Measurements from ENCODE around the gene YJU2. TPM values are rescaled to one million over a fixed set of nuclear protein-coding genes. Genes with fewer than 3 reads are reported as not detected.

Gene YJU2
- total RNA-seq, 1 donor from 2014 or later: 15.4 TPM

DNA sequence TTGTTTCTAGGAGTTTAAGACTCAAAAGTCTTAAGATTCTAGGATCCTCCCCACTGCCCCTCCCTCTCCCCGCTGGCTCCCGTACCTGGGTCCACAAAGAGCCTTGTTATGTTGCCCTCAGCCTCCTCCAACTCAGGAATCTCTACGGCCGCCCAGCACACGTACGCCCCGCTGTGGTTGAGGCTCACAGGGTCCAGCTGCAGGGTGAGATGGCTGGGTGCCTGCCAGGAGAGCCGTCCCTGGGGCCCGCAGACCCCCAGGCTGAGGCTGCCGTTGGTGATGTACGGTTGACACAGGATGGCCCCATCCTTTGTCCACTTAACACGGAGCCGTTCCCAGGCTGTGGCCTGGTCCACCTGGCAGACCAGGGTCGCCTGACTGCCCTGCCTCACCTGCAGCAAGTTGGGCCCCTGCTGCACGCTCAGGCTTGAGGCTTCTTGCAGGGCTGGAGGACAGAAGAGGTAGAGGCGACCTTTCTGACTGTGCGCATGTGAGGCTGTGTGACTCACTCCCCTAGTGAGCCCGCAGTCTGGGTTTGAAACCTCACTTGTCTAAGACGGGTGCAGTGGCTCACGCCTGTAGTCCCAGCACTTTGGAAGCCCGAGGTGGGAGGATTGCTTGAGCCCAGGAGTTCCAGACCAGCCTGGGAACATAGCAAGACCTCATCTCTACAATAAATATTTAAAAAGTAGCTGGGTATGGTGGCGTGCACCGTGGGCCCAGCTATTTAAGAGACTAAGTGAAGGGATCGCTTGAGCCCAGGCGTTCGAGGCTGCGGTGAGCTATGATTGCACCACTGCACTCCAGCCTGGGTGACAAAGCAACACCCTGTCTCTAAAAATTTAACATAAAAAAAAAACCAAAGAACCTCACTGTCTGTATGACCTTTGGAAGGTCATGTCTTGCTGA, 51.3 kb downstream of the YJU2 start:
- DNase-seq (ENCODE audit: low spot score): no peak
- H3K27me3 Mint-ChIP-seq (ENCODE audit: unreplicated experiment): peaks cover 1% of the 10 kb centered on the region
- H3K4me1 Mint-ChIP-seq (ENCODE audit: unreplicated experiment): no peaks in the 10 kb centered on the region
- no peaks in the 10 kb centered on the region for H3K36me3 Mint-ChIP-seq (ENCODE audit: low read depth, unreplicated experiment)
- no peak overlapping the region for H3K4me3 Mint-ChIP-seq (ENCODE audit: unreplicated experiment)
- no peaks in the 10 kb centered on the region for H3K9me3 Mint-ChIP-seq (ENCODE audit: unreplicated experiment)
- H3K27ac Mint-ChIP-seq (ENCODE audit: unreplicated experiment): no peak overlapping the region
- TF ChIP-seq, protein P1, sequence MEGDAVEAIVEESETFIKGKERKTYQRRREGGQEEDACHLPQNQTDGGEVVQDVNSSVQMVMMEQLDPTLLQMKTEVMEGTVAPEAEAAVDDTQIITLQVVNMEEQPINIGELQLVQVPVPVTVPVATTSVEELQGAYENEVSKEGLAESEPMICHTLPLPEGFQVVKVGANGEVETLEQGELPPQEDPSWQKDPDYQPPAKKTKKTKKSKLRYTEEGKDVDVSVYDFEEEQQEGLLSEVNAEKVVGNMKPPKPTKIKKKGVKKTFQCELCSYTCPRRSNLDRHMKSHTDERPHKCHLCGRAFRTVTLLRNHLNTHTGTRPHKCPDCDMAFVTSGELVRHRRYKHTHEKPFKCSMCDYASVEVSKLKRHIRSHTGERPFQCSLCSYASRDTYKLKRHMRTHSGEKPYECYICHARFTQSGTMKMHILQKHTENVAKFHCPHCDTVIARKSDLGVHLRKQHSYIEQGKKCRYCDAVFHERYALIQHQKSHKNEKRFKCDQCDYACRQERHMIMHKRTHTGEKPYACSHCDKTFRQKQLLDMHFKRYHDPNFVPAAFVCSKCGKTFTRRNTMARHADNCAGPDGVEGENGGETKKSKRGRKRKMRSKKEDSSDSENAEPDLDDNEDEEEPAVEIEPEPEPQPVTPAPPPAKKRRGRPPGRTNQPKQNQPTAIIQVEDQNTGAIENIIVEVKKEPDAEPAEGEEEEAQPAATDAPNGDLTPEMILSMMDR (IDR thresholded peaks at IDR 0.05; ENCODE audit: unreplicated experiment): no peak

DNA sequence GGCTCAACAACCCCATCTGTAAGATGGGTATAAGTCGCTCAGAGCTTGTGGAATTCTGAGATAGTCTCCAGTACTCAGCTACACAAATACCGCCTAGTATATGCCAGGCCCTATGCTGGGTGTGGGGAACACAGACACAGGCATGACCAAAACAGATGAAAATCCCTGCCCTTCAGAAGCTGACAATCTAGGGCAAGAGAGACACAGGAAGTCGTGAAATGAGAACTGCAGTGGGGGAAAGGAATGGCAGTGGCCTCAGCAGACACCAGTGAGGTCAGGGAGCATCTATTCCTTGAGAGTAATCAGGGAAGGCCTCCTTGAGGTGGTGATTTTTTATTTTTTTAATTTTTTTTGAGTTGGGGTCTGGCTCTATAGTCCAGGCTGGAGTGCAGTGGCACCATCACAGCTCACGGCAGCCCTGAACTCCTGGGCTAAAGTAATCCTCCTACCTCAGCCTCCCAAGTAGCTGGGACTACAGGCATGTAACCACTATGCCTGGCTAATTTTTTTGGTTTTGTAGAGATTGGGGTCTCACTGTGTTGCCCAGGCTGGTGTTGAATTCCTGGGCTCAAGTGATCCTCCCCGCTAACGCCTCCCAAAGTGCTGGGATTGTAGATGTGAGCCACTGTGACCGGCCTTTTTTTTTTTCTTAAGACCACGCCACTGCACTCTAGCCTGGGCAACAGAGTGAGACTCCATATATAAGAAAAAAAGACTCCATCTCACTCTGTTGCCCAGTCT, 52.1 kb downstream of the YJU2 start:
- no peaks in the 10 kb centered on the region for H3K4me1 Mint-ChIP-seq (ENCODE audit: unreplicated experiment)
- H3K27ac Mint-ChIP-seq (ENCODE audit: unreplicated experiment): no peak overlapping the region
- peaks cover 1% of the 10 kb centered on the region for H3K27me3 Mint-ChIP-seq (ENCODE audit: unreplicated experiment)
- TF ChIP-seq, protein P1 (IDR thresholded peaks at IDR 0.05; ENCODE audit: unreplicated experiment): no peak
- H3K4me3 Mint-ChIP-seq (ENCODE audit: unreplicated experiment): no peak overlapping the region
- H3K36me3 Mint-ChIP-seq (ENCODE audit: low read depth, unreplicated experiment): no peaks in the 10 kb centered on the region
- no peaks in the 10 kb centered on the region for H3K9me3 Mint-ChIP-seq (ENCODE audit: unreplicated experiment)
- DNase-seq (ENCODE audit: low spot score): no peak

DNA sequence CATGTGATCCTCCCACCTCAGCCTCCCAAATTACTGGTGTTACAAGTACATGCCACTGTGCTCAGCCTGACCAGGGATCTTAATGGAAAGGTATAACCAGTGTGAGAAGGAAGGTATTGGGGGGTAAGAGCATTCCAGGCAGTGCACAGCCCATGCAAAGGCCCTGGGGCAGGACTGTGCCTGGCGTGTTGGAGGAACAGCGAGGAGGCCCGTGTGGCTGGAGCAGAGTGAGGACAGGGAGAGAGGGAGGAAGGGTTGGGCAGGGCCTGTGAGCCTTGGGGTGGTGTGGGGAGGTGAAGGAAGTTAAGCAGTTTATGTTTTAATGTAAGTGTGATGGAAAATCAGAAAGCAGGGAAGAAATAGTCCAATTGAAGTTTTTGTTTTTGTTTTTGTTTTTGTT, 53.7 kb downstream of the YJU2 start:
- no peaks in the 10 kb centered on the region for H3K9me3 Mint-ChIP-seq (ENCODE audit: unreplicated experiment)
- no peak overlapping the region for H3K27ac Mint-ChIP-seq (ENCODE audit: unreplicated experiment)
- DNase-seq (ENCODE audit: low spot score): no peak
- H3K4me3 Mint-ChIP-seq (ENCODE audit: unreplicated experiment): no peak overlapping the region
- TF ChIP-seq, protein P1 (IDR thresholded peaks at IDR 0.05; ENCODE audit: unreplicated experiment): no peak
- peaks cover 4% of the 10 kb centered on the region for H3K27me3 Mint-ChIP-seq (ENCODE audit: unreplicated experiment)
- no peaks in the 10 kb centered on the region for H3K4me1 Mint-ChIP-seq (ENCODE audit: unreplicated experiment)
- H3K36me3 Mint-ChIP-seq (ENCODE audit: low read depth, unreplicated experiment): no peaks in the 10 kb centered on the region

DNA sequence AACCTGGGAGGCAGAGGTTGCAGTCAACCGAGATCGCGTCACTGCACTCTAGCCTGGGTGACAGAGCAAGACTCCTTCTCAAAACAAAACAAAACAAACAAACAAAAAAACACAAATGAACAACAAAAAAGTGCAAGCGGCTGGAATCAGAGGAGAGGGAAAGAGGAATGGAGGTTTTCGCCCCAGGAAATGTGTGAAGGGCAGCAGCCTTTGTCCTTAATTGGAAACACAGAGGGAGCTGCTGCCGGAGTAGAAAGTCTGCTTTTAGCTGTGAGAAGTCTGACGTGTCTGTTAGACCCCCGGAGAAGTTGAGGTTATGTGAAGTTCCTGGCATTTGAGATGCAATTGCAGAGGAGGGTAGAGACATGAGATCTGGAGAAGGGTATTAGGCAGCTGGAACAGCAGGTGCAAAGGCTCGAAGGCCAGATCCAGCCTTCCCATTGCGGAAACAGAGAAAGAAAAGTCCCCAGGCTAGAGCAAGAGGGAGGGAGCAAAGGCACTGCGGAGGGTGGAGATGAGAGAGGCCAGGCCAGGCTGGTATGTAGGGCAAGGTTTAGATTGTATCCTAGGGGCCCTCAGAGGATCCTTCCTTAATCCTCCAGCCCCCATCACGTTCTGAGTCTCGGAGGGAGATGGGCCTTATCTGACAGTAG, 54.8 kb downstream of the YJU2 start:
- H3K9me3 Mint-ChIP-seq (ENCODE audit: unreplicated experiment): no peaks in the 10 kb centered on the region
- H3K4me1 Mint-ChIP-seq (ENCODE audit: unreplicated experiment): no peaks in the 10 kb centered on the region
- H3K27ac Mint-ChIP-seq (ENCODE audit: unreplicated experiment): no peak overlapping the region
- no peak for DNase-seq (ENCODE audit: low spot score)
- peaks cover 3% of the 10 kb centered on the region for H3K36me3 Mint-ChIP-seq (ENCODE audit: low read depth, unreplicated experiment)
- TF ChIP-seq, protein P1 (IDR thresholded peaks at IDR 0.05; ENCODE audit: unreplicated experiment): no peak
- H3K4me3 Mint-ChIP-seq (ENCODE audit: unreplicated experiment): no peak overlapping the region
- peaks cover 4% of the 10 kb centered on the region for H3K27me3 Mint-ChIP-seq (ENCODE audit: unreplicated experiment)
